ENCODE data around the gene XPNPEP1. TPM values are rescaled to one million over a fixed set of nuclear protein-coding genes. Genes with fewer than 3 reads are reported as not detected.

The XPNPEP1 gene
- total RNA-seq, 1 experiment from 2014 or later, result 71.3 TPM

- Histone ChIP-seq H2BK120ac (ENCODE audit: low read depth, low read length, poor library complexity, severe bottlenecking) (no peak overlapping the region), H3K79me2 (ENCODE audit: insufficient read depth, low read length) (no peaks in the 10 kb centered on the region), H2BK5ac (ENCODE audit: insufficient read length, low read length) (no peak overlapping the region), H2AFZ (ENCODE audit: low read length) (no peak overlapping the region), H3K4ac (ENCODE audit: low read depth, low read length) (no peak overlapping the region), H3K27me3 (ENCODE audit: insufficient read depth, low read length) (no peaks in the 10 kb centered on the region), H2BK15ac (ENCODE audit: low read depth, low read length) (no peak overlapping the region), H3K4me2 (ENCODE audit: insufficient read depth, insufficient read length, low read length) (no peak overlapping the region), H4K8ac (replicated peaks; ENCODE audit: insufficient read length, low read depth, low read length) (no peak overlapping the region), H3K23me2 (ENCODE audit: insufficient read length, low read depth, low read length, poor library complexity, severe bottlenecking) (no peaks in the 10 kb centered on the region), H3K56ac (ENCODE audit: insufficient read length, low read depth, low read length) (no peak overlapping the region), H3K4me1 (ENCODE audit: insufficient read depth, low read length) (0 out of 2 replicates have a peak, but pooled peaks cover 3% of the 10 kb centered on the region), H3K14ac (ENCODE audit: insufficient read depth, low read length) (no peak overlapping the region; the same call in 1 of the 2 replicates), H3K18ac (ENCODE audit: insufficient read length, low read depth, low read length) (no peak overlapping the region), H3K9me3 (ENCODE audit: control insufficient read depth, low read depth, low read length) (no peaks in the 10 kb centered on the region), H2AK5ac (ENCODE audit: insufficient read length, low read length) (no peak overlapping the region), H2BK12ac (ENCODE audit: insufficient read length, low read depth, low read length) (no peak overlapping the region), H2BK20ac (ENCODE audit: low read depth, low read length, poor library complexity, severe bottlenecking) (no peak overlapping the region), H3K79me1 (ENCODE audit: insufficient read depth, low read depth, low read length, poor library complexity, severe bottlenecking) (no peaks in the 10 kb centered on the region), H3K27ac (ENCODE audit: insufficient read length, low read depth, low read length) (no peak overlapping the region), H3T11ph (ENCODE audit: low read length) (no peak overlapping the region), H3K9ac (ENCODE audit: extremely low read depth, insufficient read length, low read length) (no peak overlapping the region), H4K5ac (ENCODE audit: insufficient read length, low read depth, low read length) (no peak overlapping the region), H4K91ac (ENCODE audit: insufficient read length, low read depth, low read length) (no peak overlapping the region), H3K23ac (ENCODE audit: insufficient read length, low read depth, low read length) (no peak overlapping the region), H4K20me1 (ENCODE audit: control insufficient read depth, insufficient read depth, insufficient read length) (no peaks in the 10 kb centered on the region)
- Mint-ChIP-seq H3K4me1 (peaks cover 13 to 17% of the 10 kb centered on the region in 2 experiments), H3K36me3 (ENCODE audit: insufficient read depth in 1 of 3, low read depth in 3 of 3) (peaks cover 26 to 65% (median 31%) of the 10 kb centered on the region in 3 experiments), H3K9me3 (no peaks in the 10 kb centered on the region), H3K27ac (no peak overlapping the region), H3K27me3 (ENCODE audit: low read depth) (no peaks in the 10 kb centered on the region), H3K4me3 (no peak overlapping the region)
- no CpG with 5 or more reads among the region's 8 CpGs for WGBS (ENCODE audit: extremely low coverage, insufficient read length, low lambda C conversion rate)
- peak; percentile 58 for TF ChIP-seq CTCF (conservative IDR thresholded peaks at IDR 0.05)
- DNase-seq, result no peak
Observed at GRCh38 chr10:109866168-109866994, 56.9 kb downstream of the XPNPEP1 start.

Data from H9 (cell line).